ENCODE results near the gene COX10.

Gene COX10

GRCh38 chr17:14061666-14062560 is 7.4 kb upstream of the COX10 start:
- ATAC-seq = peak; percentile 99
- TF ChIP-seq ZNF8 (CRISPR knock-in tag; IDR thresholded peaks at IDR 0.05) = no peak
- peak; percentile 41; the same call in 1 of the 2 replicates for TF ChIP-seq ZFP3 (CRISPR knock-in tag; IDR thresholded peaks at IDR 0.05)
- TF ChIP-seq PATZ1 (CRISPR knock-in tag; IDR thresholded peaks at IDR 0.05; ENCODE audit: borderline replicate concordance) = no peak
- no peak for TF ChIP-seq TOX (CRISPR knock-in tag; IDR thresholded peaks at IDR 0.05; ENCODE audit: borderline replicate concordance)
- no peak for TF ChIP-seq GLIS3 (CRISPR knock-in tag; IDR thresholded peaks at IDR 0.05)
- TF ChIP-seq CSDC2 (CRISPR knock-in tag; IDR thresholded peaks at IDR 0.05) = no peak
- TF ChIP-seq ISL1 (CRISPR knock-in tag; IDR thresholded peaks at IDR 0.05) = 0 out of 2 replicates have a peak, but pooled peaks have one; percentile 36
- TF ChIP-seq TSHZ2 (CRISPR knock-in tag; IDR thresholded peaks at IDR 0.05) = no peak
- TF ChIP-seq ZNF70 (CRISPR knock-in tag; IDR thresholded peaks at IDR 0.05) = no peak
- no peak for TF ChIP-seq CSRNP3 (CRISPR knock-in tag; IDR thresholded peaks at IDR 0.05)

- no peak for ATAC-seq
- TF ChIP-seq CSRNP3 (CRISPR knock-in tag; IDR thresholded peaks at IDR 0.05) = no peak
- no peak for TF ChIP-seq ZNF8 (CRISPR knock-in tag; IDR thresholded peaks at IDR 0.05)
- TF ChIP-seq ZC3H10 (CRISPR knock-in tag; IDR thresholded peaks at IDR 0.05) = no peak
- TF ChIP-seq TOX (CRISPR knock-in tag; IDR thresholded peaks at IDR 0.05; ENCODE audit: borderline replicate concordance) = no peak
- TF ChIP-seq CREB5 (CRISPR knock-in tag; IDR thresholded peaks at IDR 0.05; ENCODE audit: low read depth) = no peak
Observed at GRCh38 chr17:14067347-14067746, 2.0 kb upstream of the COX10 start.

GRCh38 chr17:14068542-14069250 is 608 bp upstream of the COX10 start:
- peak; percentile 15 for ATAC-seq
- TF ChIP-seq OSR1 (CRISPR knock-in tag; IDR thresholded peaks at IDR 0.05) (no peak), ZC3H10 (CRISPR knock-in tag; IDR thresholded peaks at IDR 0.05) (no peak), ZFP3 (CRISPR knock-in tag; IDR thresholded peaks at IDR 0.05) (no peak), ZFP30 (CRISPR knock-in tag; IDR thresholded peaks at IDR 0.05) (no peak), ESRRG (CRISPR knock-in tag; IDR thresholded peaks at IDR 0.05) (no peak), CREB5 (CRISPR knock-in tag; IDR thresholded peaks at IDR 0.05; ENCODE audit: low read depth) (no peak), SNAI2 (CRISPR knock-in tag; IDR thresholded peaks at IDR 0.05) (no peak), CSDC2 (CRISPR knock-in tag; IDR thresholded peaks at IDR 0.05) (no peak), ZNF565 (CRISPR knock-in tag; conservative IDR thresholded peaks at IDR 0.05; ENCODE audit: low read depth) (no peak), TCF4 (CRISPR knock-in tag; IDR thresholded peaks at IDR 0.05; ENCODE audit: borderline replicate concordance) (no peak), GLIS3 (CRISPR knock-in tag; IDR thresholded peaks at IDR 0.05) (no peak), PATZ1 (CRISPR knock-in tag; IDR thresholded peaks at IDR 0.05; ENCODE audit: borderline replicate concordance) (no peak), PPARA (CRISPR knock-in tag; IDR thresholded peaks at IDR 0.05; ENCODE audit: borderline replicate concordance) (no peak), ZNF8 (CRISPR knock-in tag; IDR thresholded peaks at IDR 0.05) (no peak), POU6F1 (CRISPR knock-in tag; IDR thresholded peaks at IDR 0.05; ENCODE audit: borderline replicate concordance, low read depth) (no peak), RARB (CRISPR knock-in tag; IDR thresholded peaks at IDR 0.05) (no peak)
